ENCODE results near the gene CALML3. TPM values are rescaled to one million over a fixed set of nuclear protein-coding genes. Genes with fewer than 3 reads are reported as not detected.

CALML3 gene
- total and polyA plus RNA-seq, 2 of the 8 experiments (the other 6 are each of a cell fraction or from before 2014, with no cell fraction given) = not detected

DNA sequence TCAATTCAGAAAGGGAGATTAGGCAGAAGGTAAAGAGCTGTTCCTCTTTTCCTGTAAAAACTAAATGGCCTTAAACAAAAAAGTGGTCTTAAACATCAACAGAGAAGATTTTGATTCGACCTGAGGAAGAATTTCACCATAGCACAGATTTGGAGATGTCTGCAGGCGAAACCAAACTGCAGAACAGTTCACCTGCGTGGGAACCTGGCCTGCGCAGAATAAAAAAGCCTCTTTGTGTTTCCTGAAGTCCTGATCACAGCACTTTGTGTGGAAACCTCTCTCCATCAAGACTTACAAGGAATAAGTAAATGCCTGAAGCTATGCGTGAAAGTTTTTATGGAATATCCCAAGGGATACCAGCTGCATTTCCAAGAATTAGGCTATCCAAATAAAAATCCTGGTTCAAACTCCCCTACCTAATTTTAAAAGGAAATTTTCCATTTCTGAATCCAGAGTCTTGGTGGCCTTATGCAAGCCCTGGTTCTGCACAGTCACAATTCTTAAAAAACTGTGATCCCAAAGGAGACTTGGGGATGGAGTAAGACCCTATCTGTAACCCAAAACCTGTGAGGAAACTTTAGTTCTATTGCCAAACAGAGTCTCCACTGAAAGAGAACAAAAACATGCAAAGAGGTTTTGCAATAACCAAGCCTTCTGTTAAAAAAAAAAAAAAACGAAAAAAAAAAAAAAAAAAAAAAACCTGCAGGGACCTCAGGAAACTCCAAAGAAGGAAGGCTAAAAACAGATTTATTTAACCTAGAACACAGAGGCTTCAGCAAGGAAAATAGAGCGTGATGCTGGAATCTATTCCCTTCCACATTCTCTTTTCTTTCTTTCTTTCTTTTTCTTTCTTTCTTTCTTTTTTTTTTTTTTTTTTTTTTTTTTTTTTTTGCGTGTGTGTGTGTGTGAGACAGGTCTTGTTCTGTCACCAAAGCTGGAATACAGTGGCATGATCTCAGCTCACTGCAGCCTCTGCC, 10.4 kb downstream of the CALML3 start:
- H4K8ac ChIP-seq (ENCODE audit: extremely low read depth, insufficient read depth, low read length) = no peak overlapping the region
- H2BK120ac ChIP-seq (replicated peaks; ENCODE audit: low read depth, low read length) = no peak overlapping the region
- H3K18ac ChIP-seq (ENCODE audit: extremely low read depth, low read length) = no peak overlapping the region
- H3K36me3 ChIP-seq (ENCODE audit: control insufficient read depth in 2 of 4, insufficient read depth in 4 of 4, low read length in 3 of 4) = no peaks in the 10 kb centered on the region
- H3K56ac ChIP-seq (replicated peaks; ENCODE audit: insufficient read length, low read depth, low read length) = no peak overlapping the region
- H3K27me3 ChIP-seq (replicated peaks in 1 of 4; ENCODE audit: control insufficient read depth in 3 of 4, extremely low read depth in 1 of 4, insufficient read depth in 3 of 4, low read length in 3 of 4) = no peaks in the 10 kb centered on the region
- no peak overlapping the region for H3K4me2 ChIP-seq (ENCODE audit: insufficient read depth in 1 of 2, low read depth in 2 of 2, low read length in 2 of 2)
- CTCF ChIA-PET (ENCODE audit: partially characterized antibody) = interaction anchor here (0.7 to 1.9 kb wide), 2 partner anchors 67 to 88 kb away, joined by 3 to 6 read pairs; no protein-coding TSS in a partner anchor
- H4K5ac ChIP-seq (ENCODE audit: insufficient read length, low read depth, low read length) = no peak overlapping the region
- H3K9ac ChIP-seq (replicated peaks in 1 of 4; ENCODE audit: extremely low read depth in 1 of 4, low read depth in 3 of 4, low read length in 3 of 4) = no peak overlapping the region
- H4K91ac ChIP-seq (replicated peaks; ENCODE audit: insufficient read length, low read length) = no peak overlapping the region
- no peak overlapping the region for H3K23ac ChIP-seq (ENCODE audit: insufficient read length)
- H3K79me1 ChIP-seq (ENCODE audit: low read depth, low read length) = no peaks in the 10 kb centered on the region
- H3K23me2 ChIP-seq (ENCODE audit: low read depth, low read length) = no peaks in the 10 kb centered on the region
- H2BK20ac ChIP-seq (ENCODE audit: low read length) = no peak overlapping the region
- no peak overlapping the region for H2BK12ac ChIP-seq (ENCODE audit: low read depth, low read length)
- no peak overlapping the region for H2AK5ac ChIP-seq (ENCODE audit: low read depth, low read length)
- FAIRE-seq (no peak), DNase-seq (ENCODE audit: low read depth in 1 of 2, low spot score in 2 of 2) (no peak)
- POLR2A ChIA-PET (ENCODE audit: partially characterized antibody) = no interaction called here
- no peak overlapping the region for H3K14ac ChIP-seq (ENCODE audit: insufficient read length)
- no peak overlapping the region for H2AFZ ChIP-seq (ENCODE audit: low read length)
- H2BK5ac ChIP-seq (ENCODE audit: low read depth, low read length) = no peak overlapping the region
- peaks cover 0 to 3% of the 10 kb centered on the region in 2 experiments; a peak in 1 of 4 replicates for H3K9me3 ChIP-seq (ENCODE audit: insufficient read depth in 2 of 2, low read depth in 1 of 2, low read length in 1 of 2)
- no peak overlapping the region for H3K4me3 ChIP-seq (ENCODE audit: extremely low read depth in 1 of 4, insufficient read depth in 2 of 4, low read depth in 3 of 4, low read length in 4 of 4)
- H2BK15ac ChIP-seq (ENCODE audit: low read length) = no peak overlapping the region
- no peak overlapping the region for H3K4ac ChIP-seq (replicated peaks; ENCODE audit: insufficient read length, low read depth, low read length)
- no peak overlapping the region for H3K27ac ChIP-seq (ENCODE audit: low read depth, low read length)
- 90% methylated on average over 6 of the region's 8 CpGs; no CpG with 5 or more reads in 1 of the 2 experiments for WGBS, 2 experiments (ENCODE audit: extremely low coverage in 1 of 2, insufficient coverage in 1 of 2, insufficient read length in 1 of 2, insufficient replicate concordance in 2 of 2, low coverage in 1 of 2, low lambda C conversion rate in 2 of 2, missing lambda C conversion rate in 1 of 2)
- H4K20me1 ChIP-seq (replicated peaks in 1 of 2; ENCODE audit: control insufficient read depth in 1 of 2, insufficient read depth in 2 of 2, low read length in 2 of 2) = no peaks in the 10 kb centered on the region
- no peaks in the 10 kb centered on the region for H3K4me1 ChIP-seq (replicated peaks in 1 of 4; ENCODE audit: control insufficient read depth in 3 of 4, insufficient read depth in 4 of 4, low read length in 3 of 4)
- H3K79me2 ChIP-seq (ENCODE audit: control insufficient read depth in 1 of 2, insufficient read depth in 2 of 2, low read length in 2 of 2) = no peaks in the 10 kb centered on the region
- TF ChIP-seq FOSL1 (IDR thresholded peaks at IDR 0.05; ENCODE audit: insufficient read depth, low read depth, low read length) (no peak), RFX5 (IDR thresholded peaks at IDR 0.05; ENCODE audit: borderline replicate concordance, low read depth, low read length) (no peak), SP4 (IDR thresholded peaks at IDR 0.05; ENCODE audit: low read length) (no peak), NRF1 (IDR thresholded peaks at IDR 0.05; ENCODE audit: low read depth, low read length) (no peak), PHF8 (conservative IDR thresholded peaks at IDR 0.05; ENCODE audit: low read depth, low read length) (no peak)
- TF ChIP-seq, protein P1, sequence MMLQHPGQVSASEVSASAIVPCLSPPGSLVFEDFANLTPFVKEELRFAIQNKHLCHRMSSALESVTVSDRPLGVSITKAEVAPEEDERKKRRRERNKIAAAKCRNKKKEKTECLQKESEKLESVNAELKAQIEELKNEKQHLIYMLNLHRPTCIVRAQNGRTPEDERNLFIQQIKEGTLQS (IDR thresholded peaks at IDR 0.05; ENCODE audit: insufficient read depth, low read depth, low read length) = no peak
- TF ChIP-seq, protein P2, sequence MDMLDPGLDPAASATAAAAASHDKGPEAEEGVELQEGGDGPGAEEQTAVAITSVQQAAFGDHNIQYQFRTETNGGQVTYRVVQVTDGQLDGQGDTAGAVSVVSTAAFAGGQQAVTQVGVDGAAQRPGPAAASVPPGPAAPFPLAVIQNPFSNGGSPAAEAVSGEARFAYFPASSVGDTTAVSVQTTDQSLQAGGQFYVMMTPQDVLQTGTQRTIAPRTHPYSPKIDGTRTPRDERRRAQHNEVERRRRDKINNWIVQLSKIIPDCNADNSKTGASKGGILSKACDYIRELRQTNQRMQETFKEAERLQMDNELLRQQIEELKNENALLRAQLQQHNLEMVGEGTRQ (IDR thresholded peaks at IDR 0.05; ENCODE audit: low read length) = no peak

Data from H1 (cell line).